ENCODE data around the gene RPL26.
"Not testable (repeated sequence)": the region's sequence is repeated elsewhere in the genome, so short reads cannot be mapped to it uniquely, and the experiment has no call there.

The RPL26 gene

DNA sequence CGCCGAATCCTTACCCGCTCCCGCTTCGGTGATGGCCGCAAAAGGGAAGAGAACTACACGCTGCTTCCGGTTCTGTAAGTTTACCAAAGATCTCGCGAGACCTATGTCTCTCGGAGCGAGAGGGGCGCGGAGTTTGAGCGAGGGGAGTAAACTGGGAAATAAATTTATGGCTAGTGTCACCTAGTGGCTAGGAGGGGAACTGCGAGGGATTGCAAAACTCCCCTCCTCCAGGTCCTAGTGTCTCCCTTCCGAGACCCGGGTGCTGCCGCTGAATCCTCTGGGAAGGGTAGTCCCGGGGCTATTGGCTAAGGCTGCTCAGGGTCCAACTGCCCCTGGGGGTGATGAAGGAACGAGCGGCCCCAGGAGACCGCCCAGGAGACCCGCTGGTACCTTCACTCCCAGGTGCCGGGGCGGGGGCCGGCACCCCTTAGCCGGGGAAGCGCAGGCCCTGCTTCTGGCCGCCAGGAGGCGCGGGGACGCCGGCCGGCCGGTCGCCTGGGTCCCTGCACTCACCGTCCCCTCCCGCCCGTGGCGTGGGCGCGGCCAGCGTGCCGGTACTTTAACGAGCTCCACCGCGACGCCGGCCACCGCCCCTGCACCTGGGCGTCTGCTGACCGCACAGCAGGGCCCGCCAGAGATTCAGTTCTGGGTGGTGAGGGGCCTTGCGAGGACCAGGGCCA is at the start of gene RPL26:
RPL26 (minus strand) TSS at position 51 of the 680 bp plus-strand sequence. CDS start 883 bp downstream, outside the sequence.
- DNase-seq: peak; percentile 98

DNA sequence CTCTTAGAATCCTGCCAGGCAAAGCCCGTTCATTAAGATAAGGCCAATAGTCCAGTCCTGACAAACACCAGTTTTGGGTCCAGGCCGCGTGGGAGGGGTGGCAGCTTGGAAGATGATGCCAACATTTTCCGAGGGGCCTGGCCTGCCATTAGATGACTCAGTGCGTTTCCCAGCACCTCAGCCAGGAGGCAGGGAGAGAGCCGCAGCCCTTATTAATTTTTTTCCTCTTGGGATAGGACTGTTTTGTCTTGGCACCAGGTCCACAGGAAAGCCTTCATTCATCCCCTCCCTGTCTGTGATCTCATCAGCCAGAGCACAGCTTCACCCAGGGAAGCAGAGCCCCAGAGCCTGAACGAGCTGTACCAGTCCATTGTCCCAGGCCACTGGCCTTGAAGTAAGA is 48.0 kb upstream of the RPL26 start:
- DNase-seq: no peak

DNA sequence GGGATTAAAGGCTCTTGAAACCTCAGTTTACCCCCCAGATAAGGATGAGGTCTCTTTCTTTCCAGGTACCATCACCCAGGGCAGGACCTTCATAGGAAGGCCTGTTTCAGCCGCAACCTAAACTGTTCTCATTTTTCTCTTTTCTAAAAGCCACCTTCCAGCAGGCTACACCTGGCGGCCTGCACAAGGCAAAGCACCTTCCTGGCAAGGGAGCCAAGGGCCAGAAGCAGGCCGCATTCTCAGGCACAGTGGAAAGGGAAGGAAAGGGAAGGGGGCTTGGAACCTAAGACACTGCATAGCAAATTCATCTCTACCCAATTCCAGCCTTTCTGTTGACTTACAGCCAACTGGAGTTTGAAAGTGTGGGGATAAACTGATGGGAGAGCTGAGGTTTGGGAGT is 43.8 kb upstream of the RPL26 start:
- DNase-seq: no peak

DNA sequence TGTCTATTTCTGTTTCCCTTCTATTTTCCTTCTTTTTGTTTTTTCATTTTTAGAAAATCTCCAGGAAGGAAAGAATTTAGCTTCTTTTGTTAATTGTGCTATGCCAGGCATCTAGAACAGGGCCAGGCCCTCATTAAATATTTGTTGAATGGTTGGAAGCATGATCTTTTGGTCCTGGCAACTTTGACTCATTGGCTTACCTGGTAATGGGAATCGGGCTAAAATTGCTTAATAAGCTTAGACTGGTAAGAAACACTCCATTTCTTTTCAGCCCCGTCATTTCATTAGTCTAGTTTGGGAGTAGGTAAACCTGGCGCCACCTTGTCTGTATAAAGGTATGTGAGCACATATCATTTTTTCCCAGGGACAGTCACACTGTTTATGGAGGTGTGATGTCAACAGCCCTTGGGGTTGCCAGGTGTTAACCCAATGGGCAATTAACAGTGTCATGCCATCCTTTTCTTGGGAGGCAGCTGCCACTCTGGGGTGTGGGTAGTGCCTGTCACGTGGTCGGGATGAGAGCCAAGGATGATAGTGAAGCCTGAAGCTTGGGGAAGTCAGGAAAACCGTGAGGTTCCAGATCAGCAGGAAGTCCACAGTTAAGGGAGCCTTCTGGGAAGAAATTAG is 43.2 kb upstream of the RPL26 start:
- no peak for DNase-seq

DNA sequence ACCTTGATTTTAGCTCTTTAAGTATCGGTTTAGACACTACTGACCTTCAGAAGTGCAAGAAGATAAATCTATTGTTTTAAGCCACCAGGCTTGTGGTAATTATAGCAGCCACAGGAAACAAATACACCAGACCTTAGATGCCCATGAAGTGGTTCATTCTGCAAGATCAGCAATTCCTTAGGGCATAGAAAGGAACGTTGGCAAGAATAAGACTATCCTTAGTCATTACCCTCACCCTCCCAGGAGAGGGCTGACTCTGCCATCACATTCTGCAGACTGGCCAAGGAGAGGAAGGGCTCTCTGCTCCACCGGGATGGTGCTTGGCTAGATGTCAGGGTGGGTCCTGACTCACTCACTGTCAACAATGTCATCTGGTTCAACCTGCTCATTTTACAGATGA is 38.6 kb upstream of the RPL26 start:
- no peak for DNase-seq

DNA sequence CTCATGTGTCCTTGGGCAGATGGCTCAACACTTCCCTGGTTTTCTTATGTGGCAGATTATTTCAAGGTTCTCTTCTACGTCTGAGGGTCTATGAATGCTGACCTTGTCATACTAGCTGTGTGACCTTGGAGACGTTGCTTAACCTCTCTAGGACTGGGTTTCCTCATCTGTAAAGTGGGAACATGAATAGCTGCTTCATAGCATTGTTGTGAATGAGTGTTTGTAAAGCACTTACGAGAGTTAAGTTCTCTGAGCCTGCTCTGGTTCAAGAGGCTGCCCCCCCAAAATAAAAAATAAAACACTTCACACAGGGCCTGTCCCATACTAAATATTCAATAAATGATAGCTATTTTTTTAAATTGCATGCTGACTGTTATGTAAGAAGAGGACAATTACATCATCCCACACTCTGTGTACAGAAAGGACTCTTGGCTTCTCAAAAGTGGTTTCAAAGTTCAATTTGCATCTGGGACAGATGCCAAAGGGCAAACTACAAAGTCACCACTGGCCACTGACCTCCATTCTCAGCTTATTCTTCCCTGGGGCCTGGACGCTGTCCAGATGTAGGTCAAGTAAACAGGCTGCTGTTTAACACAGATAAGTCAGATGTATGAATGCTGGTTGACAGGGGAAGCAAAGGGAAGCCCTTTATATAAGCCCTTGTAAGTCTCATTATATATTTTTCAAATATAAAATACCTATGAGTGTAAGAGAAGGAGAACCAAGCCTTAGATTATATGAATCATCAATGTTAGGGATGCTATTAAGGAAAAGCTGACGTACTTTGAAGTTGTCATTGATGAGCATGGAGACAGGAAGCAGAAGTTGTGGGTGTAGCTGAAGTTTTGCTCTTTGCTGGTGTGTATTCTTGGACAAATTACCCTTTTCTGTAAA is 37.3 kb upstream of the RPL26 start:
- DNase-seq: no peak

DNA sequence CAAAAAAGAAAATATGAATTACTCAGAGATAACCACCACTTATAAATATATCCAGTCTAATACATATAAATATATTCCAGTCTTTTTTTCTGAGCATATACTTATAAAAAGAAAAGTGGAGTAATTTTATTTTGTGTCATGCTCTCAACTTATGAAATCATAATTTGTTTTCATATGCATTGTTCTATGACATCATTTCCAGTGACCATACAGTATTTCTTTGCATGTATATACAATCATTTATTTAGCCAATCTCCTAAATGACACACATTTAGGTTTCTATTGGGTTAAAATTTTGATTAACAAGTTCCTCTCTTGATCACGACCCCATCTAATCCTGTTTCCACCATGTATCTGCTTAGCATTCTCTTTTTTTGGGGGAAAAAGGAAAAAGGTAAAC is 36.3 kb upstream of the RPL26 start:
- no peak for DNase-seq

DNA sequence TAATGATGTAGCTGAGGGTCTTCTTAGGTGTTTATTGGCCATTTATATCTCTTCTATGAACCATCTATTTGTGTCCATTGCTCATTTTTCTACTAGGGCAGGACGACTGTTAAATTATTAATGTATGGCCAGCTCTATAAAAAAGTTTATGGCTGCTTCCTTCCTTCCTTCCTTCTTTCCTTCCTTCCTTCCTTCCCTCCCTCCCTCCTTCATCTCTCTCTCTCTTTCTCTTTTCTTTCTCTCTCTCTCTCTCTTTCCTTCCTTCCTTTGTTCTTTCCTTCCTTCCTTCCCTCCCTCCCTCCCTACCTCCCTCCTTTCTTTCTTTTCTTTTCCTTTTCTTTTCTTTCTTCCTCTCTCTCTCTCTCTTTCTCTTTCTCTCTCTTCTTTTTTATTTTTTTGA is 35.5 kb upstream of the RPL26 start:
- no peak for DNase-seq

DNA sequence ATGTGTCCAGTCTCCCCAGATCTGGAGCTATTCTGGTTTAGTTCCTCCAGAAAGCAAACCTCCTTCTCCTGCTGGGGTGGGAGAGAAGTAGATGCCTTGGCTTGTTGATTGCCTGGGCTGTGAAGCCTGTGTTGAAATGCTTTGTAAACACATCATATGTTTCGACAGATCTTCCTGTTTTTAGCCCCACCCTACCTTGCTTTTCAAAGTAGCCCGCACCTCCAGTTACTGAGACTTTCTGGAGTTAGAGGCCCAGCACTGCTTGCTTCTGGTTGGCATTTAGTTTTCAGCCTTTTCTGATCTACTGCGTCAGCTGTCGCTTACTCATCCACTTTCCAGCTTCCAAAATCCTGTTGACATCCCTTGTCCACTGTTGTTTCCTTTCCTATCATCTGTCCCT is 34.8 kb upstream of the RPL26 start:
- DNase-seq: no peak

DNA sequence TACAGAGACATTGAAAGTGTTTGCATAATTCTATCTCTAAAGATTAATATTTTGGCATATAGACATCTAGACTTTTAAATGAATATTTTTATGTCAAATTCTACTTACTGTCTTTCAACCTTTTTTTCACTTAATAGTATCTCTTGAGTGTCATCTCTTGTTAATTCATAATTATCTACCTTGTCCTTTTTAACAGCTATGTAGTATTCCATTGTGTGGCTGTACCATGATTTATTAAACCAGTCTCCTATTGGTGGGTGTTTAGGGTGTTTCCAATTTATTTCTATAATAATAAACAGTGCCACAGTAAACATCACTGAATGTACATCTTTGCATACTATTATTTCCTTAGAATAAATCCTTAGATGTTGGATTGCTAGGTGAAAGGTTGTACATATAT is 30.9 kb upstream of the RPL26 start:
- DNase-seq: no peak

DNA sequence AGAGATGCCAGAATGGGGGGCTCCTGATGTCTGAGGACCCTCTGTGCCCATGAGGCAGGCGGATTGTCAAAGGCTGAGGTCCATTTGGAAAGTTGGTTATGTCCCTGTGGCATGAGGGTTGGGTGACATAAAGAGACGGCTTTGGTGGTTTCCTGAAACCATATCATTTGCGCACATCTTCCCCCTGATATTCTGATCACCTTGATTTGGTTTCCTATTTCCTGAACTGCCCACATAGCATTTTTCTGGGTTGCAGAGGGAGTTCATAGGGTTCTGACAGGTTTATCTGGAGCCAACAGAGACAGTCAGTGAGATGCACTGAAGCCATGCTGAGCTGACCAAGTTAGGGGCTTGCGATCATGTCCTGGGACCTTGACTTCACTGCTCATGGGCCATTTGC is 30.3 kb upstream of the RPL26 start:
- DNase-seq: peak; percentile 11

DNA sequence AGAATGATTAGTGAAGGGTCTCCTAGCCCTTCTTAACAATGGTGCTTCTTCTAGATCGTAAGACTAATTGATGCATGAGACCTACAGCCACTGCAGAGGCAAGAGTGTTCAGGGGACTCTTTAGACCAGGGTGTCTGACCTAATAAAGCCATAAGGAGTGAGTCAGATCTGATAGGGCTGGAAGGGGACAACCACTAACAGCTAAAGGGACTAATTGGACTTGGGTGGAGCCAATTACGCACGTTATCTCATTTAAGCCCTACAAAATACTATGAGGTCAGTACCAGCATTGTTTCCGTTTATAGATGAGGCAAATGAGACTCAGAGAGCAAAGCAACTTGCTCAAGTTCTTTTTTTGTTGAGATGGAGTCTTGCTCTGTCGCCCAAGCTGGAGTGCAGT is 29.1 kb upstream of the RPL26 start:
- DNase-seq: no peak

DNA sequence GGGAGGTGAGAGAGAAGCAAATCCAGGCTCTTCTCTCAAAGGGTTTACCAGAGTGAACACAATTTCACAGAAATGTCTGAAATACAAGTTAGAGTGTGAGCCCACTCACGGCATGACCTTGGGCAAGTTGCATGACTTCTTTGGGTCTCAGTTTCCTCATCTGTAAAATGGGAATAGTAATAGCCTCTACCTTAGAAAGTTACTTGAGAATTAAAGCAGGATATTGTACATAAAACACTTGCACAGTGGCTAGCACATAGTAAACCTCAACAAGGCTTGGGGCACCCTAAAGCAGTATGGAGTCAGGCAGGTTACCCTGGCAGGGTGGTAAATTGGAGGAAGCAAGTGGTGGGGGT is 27.9 kb upstream of the RPL26 start:
- no peak for DNase-seq

DNA sequence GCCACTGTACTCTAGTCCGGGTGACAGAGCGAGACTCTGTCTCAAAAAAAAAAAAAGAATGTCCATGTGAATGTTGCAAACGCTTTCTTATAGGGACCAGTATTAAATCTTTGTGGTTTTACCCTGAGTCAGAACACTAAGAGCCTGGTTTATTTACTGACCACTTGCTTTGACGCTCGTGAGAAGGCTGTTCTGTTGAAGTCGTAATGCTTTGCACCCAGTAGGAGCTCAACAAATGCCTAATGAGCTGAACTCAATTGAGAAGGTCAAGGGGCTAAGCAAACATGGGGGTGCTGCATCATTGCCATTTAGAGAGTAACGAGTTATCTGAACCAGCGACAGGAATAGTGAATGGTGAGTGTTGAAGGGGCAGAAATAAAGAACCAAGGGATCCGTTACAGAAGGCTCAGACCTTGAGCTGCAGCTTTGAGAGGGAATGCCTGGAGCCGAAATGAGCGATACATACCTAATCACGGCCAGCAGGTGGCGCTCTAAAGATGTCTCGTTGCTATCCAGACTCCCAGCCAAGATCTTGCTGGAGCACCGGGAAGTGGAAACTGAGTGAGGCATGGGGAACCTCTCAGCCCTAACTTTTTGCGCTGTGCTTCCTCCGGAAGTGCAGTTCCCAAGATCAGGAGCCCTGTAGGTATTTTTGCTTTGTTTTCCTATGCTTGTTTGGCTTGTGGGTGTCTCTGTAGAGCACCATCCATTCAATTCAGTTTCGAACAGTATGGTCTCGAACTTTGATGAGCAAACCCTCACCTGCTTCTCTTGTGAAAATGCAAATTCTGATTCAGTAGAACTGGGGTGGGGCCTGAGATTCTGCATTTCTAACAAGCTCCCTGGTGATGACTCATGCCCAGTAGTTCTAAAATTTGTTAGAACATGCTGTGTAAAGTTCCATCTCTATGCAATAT is 27.2 kb upstream of the RPL26 start:
- DNase-seq: peak; percentile 78

DNA sequence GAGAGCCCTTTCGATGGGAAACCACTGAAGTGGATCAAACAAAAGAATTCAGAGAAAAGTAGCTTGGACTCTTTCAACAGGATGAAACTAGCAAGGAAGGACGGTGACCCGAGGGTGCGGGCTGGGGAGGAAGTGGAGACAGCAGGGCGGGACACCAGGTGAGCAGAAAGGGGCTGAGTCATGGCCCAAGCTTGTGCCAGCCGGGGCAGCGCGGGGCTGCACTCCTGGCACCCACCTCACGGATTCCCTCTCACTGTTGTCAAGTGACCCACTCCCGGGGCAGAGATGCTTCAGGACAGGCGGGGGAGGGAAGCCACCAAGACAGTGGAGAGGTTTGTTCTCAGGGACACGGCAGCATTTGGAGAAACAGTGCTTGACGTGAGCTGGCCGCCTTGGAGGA is 25.4 kb upstream of the RPL26 start:
- no peak for DNase-seq

DNA sequence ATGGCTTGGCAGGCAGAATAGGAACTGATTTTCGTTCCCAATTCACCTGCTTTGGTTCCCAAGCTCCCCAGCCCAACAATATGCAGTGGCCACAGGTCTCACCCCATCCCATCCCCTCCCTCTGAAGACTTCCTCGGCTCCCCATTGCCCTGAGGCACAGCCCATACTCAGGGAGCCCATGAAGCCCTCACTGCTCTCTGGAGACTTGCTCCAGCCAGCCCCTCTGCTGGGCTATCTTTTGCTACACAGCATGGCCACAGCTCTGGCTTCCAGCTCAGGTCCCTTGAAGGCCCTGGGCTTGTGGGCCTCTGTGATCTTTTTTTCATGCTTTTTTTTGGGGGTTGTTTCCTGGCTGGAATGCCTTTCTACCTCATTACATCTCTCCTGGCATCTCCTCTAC is 23.2 kb upstream of the RPL26 start:
- no peak for DNase-seq

DNA sequence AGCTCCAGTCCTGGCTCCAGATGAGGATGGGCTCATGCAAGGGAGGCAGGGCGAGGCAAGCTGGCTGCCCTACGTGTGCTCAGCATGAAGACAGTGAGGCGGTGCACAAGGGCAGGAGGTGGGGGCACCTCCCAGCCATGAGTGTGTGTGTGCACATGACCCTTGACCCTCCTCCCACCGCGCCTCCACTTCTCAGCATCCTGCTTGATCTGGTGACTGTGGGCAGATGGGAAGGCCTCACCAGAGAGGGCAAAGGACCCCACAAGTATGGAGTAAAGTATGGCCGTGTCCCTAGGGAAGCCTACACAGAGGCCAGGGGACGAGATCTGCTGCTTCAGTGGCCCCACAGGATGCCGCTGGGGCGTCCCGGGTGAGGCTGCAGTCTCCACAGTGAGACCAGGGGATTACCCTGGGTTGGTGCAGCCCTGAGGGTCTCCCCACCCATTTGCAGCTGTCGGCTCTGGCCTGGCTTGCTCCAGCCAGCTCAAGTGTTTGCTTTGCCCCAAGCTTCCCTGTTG is 22.6 kb upstream of the RPL26 start:
- DNase-seq: no peak

DNA sequence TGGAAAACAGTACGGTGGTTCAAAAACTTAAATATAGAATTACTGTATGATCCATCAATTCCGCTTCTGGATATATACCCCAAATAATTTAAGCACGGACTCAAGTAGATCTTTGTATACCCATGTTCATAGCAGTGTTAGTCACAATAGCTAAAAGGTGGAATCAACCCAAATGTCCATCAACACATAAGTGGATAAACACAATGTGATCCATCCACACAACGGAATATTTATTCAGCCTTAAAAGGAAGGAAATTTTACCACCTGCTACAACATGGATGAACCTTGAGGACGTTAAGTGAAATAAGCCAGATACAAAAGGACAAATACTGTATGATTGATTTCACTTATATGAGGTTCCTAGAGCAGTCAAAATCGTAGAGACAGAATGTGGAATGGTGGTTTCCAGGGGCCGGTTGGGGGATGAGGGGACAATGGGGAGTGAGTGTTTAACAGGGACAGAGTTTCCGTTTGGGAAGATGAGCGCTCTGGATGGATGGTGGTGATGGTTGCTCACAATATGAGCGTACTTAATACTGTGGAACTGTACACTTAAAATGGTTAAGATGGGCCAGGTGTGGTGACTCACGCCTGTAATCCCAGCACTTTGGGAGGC is 20.0 kb upstream of the RPL26 start:
- no peak for DNase-seq

DNA sequence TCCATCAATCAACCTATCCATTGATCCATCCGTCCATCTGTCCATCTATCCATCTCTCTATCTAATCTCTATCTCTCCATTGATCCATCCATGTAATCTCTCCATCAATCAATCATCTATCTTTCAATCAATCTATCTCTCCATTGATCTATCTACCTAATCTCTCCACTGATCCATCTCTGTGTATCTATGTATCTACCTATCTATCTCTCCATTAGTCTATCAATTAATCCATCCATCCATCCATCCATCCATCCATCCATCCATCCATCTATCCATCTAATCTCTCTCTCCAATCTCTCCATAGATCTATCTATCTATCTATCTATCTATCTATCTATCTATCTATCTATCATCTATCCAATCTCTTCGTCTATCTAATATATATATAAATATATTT is 18.1 kb upstream of the RPL26 start:
- DNase-seq: no peak

DNA sequence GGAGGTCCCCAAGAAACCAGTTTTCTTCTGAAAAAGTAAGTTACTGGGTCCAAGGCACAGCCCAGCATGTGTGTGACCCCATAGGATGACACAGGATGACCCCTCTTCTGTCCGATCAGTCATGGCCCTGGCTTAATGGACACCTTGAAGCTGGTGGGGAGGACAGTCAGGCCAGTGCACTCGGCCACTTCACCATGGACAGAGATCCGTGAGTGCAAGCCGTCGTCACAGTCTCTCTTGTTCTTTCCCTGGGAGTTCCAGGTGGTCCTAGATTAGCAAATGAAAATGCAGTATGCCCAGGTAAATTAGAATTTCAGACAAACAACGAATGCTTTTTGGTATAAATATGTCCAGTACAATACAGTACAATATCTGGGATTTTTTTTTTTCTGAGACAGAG is 16.0 kb upstream of the RPL26 start:
- no peak for DNase-seq

DNA sequence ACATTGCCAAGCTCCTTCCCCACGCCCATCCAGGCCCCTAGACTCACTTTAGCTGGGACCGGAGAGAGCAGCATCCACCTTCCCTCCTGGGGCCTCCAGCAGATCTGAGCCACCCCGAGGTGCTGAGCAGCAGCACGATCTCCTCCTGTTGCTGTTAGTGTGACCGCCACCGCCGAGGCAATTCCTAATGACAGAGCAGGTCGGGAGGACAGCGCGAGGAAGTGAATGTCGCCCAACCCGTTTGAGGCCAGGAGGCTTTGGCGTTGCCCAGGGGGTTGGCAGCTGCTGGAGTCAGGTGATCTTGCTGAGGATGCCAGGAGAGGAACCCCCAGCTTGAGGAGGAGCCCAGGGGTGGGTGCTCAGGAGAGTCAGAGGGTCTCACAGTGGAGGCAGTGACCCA is 14.6 kb upstream of the RPL26 start, which contains the start of gene RNF222:
RNF222 (minus strand) TSS at position 192 of the 400 bp plus-strand sequence. CDS start 4,366 bp downstream, outside the sequence.
- DNase-seq: no peak

DNA sequence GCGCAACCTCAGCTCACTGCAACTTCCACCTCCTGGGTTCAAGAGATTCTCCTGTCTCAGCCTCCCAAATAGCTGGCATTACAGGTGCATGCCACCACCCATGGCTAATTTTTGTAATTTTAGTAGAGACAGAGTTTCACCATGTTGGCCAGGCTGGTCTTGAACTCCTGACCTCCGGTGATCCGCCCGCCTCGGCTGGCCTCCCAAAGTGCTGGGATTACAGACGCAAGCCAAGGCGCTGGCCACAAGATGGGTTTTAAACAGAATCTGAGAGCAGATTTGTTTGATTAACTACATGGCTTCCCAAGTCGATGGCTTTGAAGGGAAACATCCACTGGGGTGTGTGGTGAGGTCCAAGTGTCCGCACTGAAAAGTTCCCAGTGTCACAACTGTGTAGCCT is 11.5 kb upstream of the RPL26 start:
- not testable (repeated sequence) for DNase-seq

Measured in CD4-positive, alpha-beta T cell treated with Interleukin-10 for 1 hour (primary cell).